ENCODE measurements around the gene PLPP7.

Gene PLPP7

DNA sequence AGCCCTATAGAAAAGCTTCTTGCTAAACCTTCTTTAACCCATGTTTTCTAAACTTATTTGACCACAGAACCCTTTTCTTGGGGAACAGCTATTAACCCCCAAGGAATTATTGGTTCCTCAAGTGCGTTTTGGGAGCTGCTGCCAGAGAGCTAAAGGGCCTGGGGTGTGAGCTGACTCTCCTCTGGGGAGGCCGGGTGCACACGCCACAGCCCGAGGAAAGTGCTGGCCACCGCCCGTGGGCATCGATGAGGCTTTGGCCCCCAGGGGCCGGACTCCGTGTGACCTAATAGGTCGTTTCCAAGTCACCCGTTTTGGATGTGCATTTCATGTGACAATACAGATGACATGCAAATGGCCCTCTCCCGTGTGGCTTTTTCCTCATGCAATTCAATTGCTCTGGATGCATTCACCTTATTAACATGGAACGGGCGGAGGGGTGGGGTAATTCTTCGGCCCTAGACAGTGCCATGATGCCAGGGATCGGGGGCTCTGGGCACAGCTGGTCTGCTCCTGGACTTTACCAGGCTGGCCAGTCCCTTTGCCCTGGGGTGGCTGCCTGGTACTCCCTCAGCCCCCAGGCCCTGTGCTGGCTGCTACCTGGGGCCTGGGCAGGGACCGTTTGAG, 19.5 kb downstream of the PLPP7 start:
- H3K4me1 ChIP-seq: peaks cover 25 to 64% (median 62%) of the 10 kb centered on the region in 10 experiments
- H3K9me3 ChIP-seq (replicated peaks in 1 of 11): no peaks in the 10 kb centered on the region
- peaks cover 0 to 6% (median 0%) of the 10 kb centered on the region in 11 experiments; a peak in 1 of 22 replicates for H3K27me3 ChIP-seq
- peaks cover 0 to 13% (median 0%) of the 10 kb centered on the region in 11 experiments; a peak in 3 of 22 replicates for H4K20me1 ChIP-seq
- H3K4me2 ChIP-seq: peak overlapping the region; percentile 5 to 91 (median 83); a peak in 20 of 22 replicates
- no peak for TF ChIP-seq Cebpa-rat (IDR thresholded peaks at IDR 0.05)
- peak overlapping the region in 1 of 11 experiments; percentile 3; a peak in 1 of 22 replicates for H3K9ac ChIP-seq
- no peak overlapping the region for H3K4me3 ChIP-seq
- H3K36me3 ChIP-seq: no peaks in the 10 kb centered on the region
- no peak overlapping the region for H3K27ac ChIP-seq

DNA sequence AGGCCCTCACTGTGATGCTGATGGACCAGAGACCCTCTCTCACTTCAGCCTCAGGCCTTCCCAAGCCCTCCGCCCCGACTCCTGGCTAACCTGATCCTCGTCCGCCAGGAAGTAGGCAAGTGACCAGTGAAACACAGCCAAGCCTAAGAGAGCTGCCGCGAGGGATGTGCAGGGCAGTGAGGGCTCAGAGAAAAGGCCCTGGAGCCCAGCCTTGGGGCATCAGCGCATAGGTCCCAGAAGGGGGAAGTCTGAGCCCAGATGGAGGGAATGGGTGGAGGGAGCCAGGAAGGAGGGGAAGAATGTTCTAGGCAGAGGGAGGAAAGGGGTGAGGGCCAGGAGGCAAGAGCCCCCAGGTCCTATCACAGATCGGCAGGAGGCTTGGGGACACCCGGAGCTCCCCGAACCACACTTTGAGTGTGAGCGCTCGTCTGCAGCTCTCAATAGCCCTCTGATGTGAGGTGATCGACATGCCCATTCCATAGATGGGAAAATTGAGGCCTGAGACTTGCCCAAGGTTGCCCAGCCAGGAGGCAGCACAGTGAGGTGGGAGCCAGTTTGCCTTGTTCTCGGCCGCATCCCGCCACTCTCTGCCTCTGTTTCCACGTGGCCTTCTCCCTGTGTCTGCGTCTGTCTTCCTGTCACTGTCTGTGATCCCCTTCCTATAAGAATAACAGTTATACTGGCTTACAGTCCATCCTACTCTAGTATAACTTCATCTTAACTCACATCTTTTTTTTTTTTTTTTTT, 20.2 kb downstream of the PLPP7 start:
- Histone ChIP-seq H4K20me1 (peaks cover 0 to 13% (median 0%) of the 10 kb centered on the region in 11 experiments; a peak in 3 of 22 replicates), H3K4me3 (no peak overlapping the region), H3K9ac (0 out of 22 replicates have a peak overlapping the region, but pooled peaks of 1 of the 11 experiments have one; percentile 3), H3K27me3 (peaks cover 0 to 6% (median 0%) of the 10 kb centered on the region in 11 experiments; a peak in 1 of 22 replicates), H3K9me3 (replicated peaks in 1 of 11) (no peaks in the 10 kb centered on the region), H3K4me1 (peaks cover 25 to 58% (median 55%) of the 10 kb centered on the region in 10 experiments), H3K27ac (no peak overlapping the region), H3K36me3 (no peaks in the 10 kb centered on the region), H3K4me2 (peak overlapping the region; percentile 5 to 91 (median 83); a peak in 20 of 22 replicates)
- no peak for TF ChIP-seq Cebpa-rat (IDR thresholded peaks at IDR 0.05)

GRCh38 chr9:131310833-131311554, 21.5 kb downstream of the PLPP7 start:
- H3K9ac ChIP-seq: 0 out of 22 replicates have a peak overlapping the region, but pooled peaks of 3 of the 11 experiments have one; percentile 10 to 25 (median 15)
- H3K4me3 ChIP-seq: peak overlapping the region in 3 of 10 experiments; percentile 0 to 48 (median 39); a peak in 5 of 20 replicates
- H3K4me1 ChIP-seq: peaks cover 25 to 53% (median 48%) of the 10 kb centered on the region in 10 experiments
- H3K27me3 ChIP-seq: peaks cover 0 to 6% (median 0%) of the 10 kb centered on the region in 11 experiments; a peak in 1 of 22 replicates
- H3K36me3 ChIP-seq: no peaks in the 10 kb centered on the region
- no peaks in the 10 kb centered on the region for H3K9me3 ChIP-seq (replicated peaks in 1 of 11)
- peak overlapping the region in 4 of 11 experiments; percentile 6 to 27 (median 16); a peak in 3 of 22 replicates for H3K27ac ChIP-seq
- peak overlapping the region; percentile 73 to 91 (median 84) for H3K4me2 ChIP-seq
- no peak for TF ChIP-seq Cebpa-rat (IDR thresholded peaks at IDR 0.05)
- peaks cover 0 to 13% (median 0%) of the 10 kb centered on the region in 11 experiments; a peak in 3 of 22 replicates for H4K20me1 ChIP-seq

- peaks cover 0 to 13% (median 0%) of the 10 kb centered on the region in 11 experiments; a peak in 3 of 22 replicates for H4K20me1 ChIP-seq
- H3K27ac ChIP-seq: no peak overlapping the region
- no peaks in the 10 kb centered on the region for H3K9me3 ChIP-seq (replicated peaks in 1 of 11)
- H3K4me2 ChIP-seq: no peak overlapping the region
- H3K4me3 ChIP-seq: no peak overlapping the region
- H3K9ac ChIP-seq: no peak overlapping the region
- peaks cover 0 to 6% (median 0%) of the 10 kb centered on the region in 11 experiments; a peak in 1 of 22 replicates for H3K27me3 ChIP-seq
- no peaks in the 10 kb centered on the region for H3K36me3 ChIP-seq
- H3K4me1 ChIP-seq: peaks cover 25 to 43% (median 40%) of the 10 kb centered on the region in 10 experiments
- TF ChIP-seq Cebpa-rat (IDR thresholded peaks at IDR 0.05): no peak
These were observed 22.7 kb downstream of the PLPP7 start for GRCh38 chr9:131312246-131312645.

DNA sequence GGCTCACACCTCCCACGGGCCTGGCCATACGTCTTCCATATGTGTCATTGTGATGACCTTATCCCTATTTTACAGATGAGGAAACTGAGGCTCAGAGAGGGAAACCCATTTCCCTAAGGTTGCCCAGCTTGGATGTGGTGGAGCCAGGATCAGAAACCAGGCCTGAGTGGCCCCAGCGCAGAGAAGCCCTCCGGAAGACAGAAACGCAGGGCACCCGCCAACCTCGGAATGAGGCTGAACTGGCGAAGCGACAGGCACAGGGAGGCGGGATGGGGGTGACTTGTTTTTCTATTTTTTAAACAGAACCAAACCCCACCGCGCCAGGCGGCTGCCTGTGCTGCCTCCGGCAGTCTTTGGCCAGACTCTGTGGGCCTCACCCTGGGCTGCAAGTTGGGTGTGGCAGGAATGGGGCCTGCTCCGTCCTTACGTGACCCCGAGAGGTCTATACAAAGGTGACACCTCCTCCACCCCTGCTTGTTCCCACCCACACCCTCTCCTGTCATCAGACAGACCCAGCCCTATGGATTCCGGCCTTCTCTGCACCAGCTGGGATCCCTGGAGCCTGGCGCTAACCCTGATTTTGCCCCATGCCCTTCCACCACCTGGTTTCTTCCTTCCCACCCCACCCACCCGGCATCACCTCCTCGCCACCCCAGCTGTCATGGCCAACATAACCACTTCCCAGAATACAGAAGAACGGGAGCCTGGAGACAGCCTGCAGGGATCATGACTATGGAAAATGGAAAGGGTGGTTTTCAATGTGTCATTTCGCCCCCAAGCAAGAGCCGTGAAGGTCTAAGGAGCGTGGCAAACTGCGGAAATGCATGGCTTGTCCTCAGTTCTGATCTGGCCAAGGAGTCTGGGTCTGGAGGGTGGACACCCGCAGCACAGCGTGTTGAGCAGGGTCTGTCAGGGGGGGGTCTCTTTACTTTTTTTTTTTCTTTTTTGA, 23.6 kb downstream of the PLPP7 start:
- Histone ChIP-seq H3K9ac (no peak overlapping the region), H3K4me1 (peaks cover 21 to 35% (median 32%) of the 10 kb centered on the region in 10 experiments), H3K27ac (no peak overlapping the region), H3K4me3 (no peak overlapping the region), H4K20me1 (peaks cover 0 to 8% (median 0%) of the 10 kb centered on the region in 11 experiments; a peak in 1 of 22 replicates), H3K9me3 (replicated peaks in 1 of 11) (no peaks in the 10 kb centered on the region), H3K4me2 (no peak overlapping the region), H3K36me3 (no peaks in the 10 kb centered on the region), H3K27me3 (peaks cover 0 to 4% (median 0%) of the 10 kb centered on the region in 11 experiments; a peak in 1 of 22 replicates)
- TF ChIP-seq Cebpa-rat (IDR thresholded peaks at IDR 0.05): no peak

GRCh38 chr9:131318231-131319085, 28.9 kb downstream of the PLPP7 start:
- no peak overlapping the region for H3K9ac ChIP-seq
- H3K4me1 ChIP-seq: no peaks in the 10 kb centered on the region
- no peak overlapping the region for H3K4me2 ChIP-seq
- H4K20me1 ChIP-seq: 0 out of 22 replicates have a peak, but pooled peaks cover 0 to 3% (median 0%) of the 10 kb centered on the region in 11 experiments
- no peak overlapping the region for H3K27ac ChIP-seq
- no peak overlapping the region for H3K4me3 ChIP-seq
- no peaks in the 10 kb centered on the region for H3K27me3 ChIP-seq
- no peaks in the 10 kb centered on the region for H3K36me3 ChIP-seq
- H3K9me3 ChIP-seq (replicated peaks in 1 of 11): no peaks in the 10 kb centered on the region
- TF ChIP-seq Cebpa-rat (IDR thresholded peaks at IDR 0.05): no peak

DNA sequence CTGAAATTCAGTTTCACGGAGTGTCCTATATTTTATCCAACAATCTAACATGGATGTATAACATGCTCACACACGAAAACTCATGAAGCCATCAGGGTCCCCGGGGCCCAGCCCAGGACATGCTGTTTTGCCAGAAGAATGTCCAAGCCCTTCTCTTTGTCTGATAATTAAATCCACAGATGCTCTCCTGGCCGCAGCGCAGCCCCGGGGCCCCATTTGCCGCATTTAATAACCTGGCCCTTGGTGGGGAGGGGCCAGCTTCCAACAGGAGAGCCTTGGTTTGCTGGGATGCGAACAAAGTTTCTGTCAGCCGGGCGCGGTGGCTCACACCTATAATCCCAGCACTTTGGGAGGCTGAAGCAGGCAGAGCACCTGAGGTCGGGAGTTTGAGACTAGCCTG, 30.0 kb downstream of the PLPP7 start:
- Histone ChIP-seq H3K4me3 (no peak overlapping the region), H4K20me1 (0 out of 22 replicates have a peak, but pooled peaks cover 0 to 3% (median 0%) of the 10 kb centered on the region in 11 experiments), H3K4me2 (no peak overlapping the region), H3K36me3 (no peaks in the 10 kb centered on the region), H3K27ac (no peak overlapping the region), H3K9ac (no peak overlapping the region), H3K27me3 (no peaks in the 10 kb centered on the region), H3K4me1 (no peaks in the 10 kb centered on the region), H3K9me3 (replicated peaks in 1 of 11) (no peaks in the 10 kb centered on the region)
- TF ChIP-seq Cebpa-rat (IDR thresholded peaks at IDR 0.05): no peak

All from BLaER1 treated with 17β-estradiol and CSF1 and Interleukin-3, amounts not matched to agents 10 nM and 100 nM (cell line).